ENCODE measurements around the gene CGNL1.

Gene CGNL1

DNA sequence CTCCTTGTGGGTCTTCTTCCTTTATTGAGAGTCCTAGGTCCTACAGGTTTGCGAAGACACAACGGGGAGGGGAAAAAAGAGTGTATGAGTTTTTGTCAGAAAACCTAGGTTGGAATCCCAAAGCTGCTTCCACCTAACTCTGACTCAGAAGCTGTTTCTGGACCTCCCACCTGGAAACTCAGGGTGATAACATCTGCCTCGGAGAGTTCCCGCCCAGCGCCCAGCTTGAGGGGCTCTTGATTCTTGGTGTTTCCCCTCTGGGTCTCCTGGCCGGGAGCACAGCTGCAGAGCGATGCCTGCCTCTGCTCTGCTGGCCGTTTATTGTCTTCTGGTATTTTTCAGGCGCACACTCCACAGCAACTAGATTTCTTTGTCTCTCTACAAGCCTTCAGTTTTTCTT lies 162.5 kb downstream of the CGNL1 start:
- DNase-seq (ENCODE audit: low read depth): no peak
- TF ChIP-seq, protein P1, sequence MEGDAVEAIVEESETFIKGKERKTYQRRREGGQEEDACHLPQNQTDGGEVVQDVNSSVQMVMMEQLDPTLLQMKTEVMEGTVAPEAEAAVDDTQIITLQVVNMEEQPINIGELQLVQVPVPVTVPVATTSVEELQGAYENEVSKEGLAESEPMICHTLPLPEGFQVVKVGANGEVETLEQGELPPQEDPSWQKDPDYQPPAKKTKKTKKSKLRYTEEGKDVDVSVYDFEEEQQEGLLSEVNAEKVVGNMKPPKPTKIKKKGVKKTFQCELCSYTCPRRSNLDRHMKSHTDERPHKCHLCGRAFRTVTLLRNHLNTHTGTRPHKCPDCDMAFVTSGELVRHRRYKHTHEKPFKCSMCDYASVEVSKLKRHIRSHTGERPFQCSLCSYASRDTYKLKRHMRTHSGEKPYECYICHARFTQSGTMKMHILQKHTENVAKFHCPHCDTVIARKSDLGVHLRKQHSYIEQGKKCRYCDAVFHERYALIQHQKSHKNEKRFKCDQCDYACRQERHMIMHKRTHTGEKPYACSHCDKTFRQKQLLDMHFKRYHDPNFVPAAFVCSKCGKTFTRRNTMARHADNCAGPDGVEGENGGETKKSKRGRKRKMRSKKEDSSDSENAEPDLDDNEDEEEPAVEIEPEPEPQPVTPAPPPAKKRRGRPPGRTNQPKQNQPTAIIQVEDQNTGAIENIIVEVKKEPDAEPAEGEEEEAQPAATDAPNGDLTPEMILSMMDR (conservative IDR thresholded peaks at IDR 0.05; ENCODE audit: low read depth, low read length): no peak
- H3K4me3 ChIP-seq (ENCODE audit: low read depth, low read length): no peak overlapping the region

DNA sequence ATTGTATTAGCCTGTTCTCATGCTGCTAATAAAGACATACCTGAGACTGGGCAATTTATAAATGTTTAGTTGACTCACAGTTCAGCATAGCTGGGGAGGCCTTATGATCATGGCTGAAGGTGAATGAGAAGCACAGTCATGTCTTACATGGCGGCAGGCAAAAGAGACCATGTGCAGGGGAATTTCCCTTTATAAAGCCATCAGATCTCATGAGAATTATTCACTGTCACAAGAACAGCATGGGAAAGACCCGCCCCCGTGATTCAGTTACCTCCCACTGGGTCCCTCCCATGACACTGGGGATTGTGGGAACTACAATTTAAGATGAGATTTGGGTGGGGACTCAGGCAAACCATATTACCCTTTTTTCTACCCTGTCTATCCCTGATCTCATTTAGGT lies 163.9 kb downstream of the CGNL1 start:
- TF ChIP-seq, protein P1 (conservative IDR thresholded peaks at IDR 0.05; ENCODE audit: low read depth, low read length): no peak
- no peak overlapping the region for H3K4me3 ChIP-seq (ENCODE audit: low read depth, low read length)
- no peak for DNase-seq (ENCODE audit: low read depth)

DNA sequence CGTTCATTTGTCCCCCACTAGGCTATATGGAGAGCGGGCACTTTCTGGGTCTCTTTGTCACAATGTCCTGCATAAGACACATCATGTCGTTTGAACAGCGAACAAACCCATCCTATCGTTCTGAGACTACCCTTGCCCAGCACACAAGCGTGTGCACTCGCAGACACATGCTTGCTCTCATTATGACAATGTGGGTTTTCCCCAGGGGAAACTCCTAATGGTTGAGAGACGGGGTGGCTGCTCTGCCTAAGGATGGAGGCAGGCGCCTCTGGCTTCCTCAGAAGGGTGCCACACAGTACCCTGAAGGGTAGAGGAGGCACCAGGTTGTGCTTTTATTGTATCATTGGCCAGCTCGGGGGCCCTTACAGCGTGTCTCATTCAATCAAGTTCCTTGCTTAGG lies 164.4 kb downstream of the CGNL1 start:
- no peak overlapping the region for H3K4me3 ChIP-seq (ENCODE audit: low read depth, low read length)
- TF ChIP-seq, protein P1 (conservative IDR thresholded peaks at IDR 0.05; ENCODE audit: low read depth, low read length): no peak
- DNase-seq (ENCODE audit: low read depth): no peak

DNA sequence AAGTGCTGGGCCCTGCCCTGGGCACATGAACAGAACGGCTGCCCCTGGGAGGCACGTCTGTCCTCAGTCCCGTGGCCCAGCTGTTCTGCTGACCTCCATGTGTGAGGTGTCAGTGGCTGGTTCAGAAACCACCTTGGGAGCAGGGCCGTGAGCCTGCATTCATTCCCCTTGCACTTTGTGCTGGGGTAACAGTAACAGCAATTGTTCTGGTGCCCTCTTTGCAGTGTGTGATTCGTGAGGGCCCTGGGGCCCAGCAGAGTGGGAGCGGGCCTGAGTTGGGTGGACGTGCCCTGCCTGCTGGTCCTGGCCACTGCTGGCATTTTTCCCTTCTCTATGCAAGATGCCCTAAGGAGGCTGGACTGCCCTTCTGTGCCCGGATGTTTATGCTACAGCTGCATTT lies 165.0 kb downstream of the CGNL1 start:
- TF ChIP-seq, protein P1 (conservative IDR thresholded peaks at IDR 0.05; ENCODE audit: low read depth, low read length): no peak
- no peak overlapping the region for H3K4me3 ChIP-seq (ENCODE audit: low read depth, low read length)
- no peak for DNase-seq (ENCODE audit: low read depth)

DNA sequence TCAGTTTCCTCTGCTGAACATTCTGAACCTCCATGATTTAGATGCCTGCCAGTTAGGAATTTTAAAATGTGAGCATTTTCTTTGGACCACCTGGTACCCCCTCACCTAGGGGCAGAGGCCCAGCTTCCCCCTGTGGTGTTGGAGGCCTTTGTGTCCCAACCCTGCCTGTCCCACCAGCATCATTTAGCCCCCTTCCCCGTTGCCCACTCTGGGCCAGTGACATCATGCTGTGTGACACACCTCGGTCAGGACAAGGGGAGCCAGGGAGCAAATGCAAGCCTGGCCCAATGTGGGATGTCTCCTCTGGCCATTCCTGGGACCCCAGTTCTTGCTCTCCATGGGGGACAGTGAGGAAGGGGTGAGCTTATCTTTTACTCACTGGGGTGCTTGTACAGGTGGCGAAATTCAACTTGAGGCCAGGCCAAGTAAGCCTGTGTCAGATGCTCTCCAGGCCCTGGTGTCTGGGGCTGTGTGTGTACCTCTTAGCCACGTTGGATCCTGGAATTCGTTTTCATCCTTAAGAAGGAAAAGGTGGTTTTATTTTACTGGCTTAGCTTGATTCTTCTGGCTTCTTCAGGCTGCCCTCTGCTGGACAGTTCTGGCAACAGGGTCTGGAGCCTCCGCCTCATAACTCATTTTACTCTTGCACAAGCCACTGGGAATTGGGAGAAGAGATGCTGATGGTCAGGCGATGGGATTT lies 165.7 kb downstream of the CGNL1 start:
- DNase-seq (ENCODE audit: low read depth): peak; percentile 88
- TF ChIP-seq, protein P1 (conservative IDR thresholded peaks at IDR 0.05; ENCODE audit: low read depth, low read length): peak; percentile 97
- H3K4me3 ChIP-seq (ENCODE audit: low read depth, low read length): no peak overlapping the region

DNA sequence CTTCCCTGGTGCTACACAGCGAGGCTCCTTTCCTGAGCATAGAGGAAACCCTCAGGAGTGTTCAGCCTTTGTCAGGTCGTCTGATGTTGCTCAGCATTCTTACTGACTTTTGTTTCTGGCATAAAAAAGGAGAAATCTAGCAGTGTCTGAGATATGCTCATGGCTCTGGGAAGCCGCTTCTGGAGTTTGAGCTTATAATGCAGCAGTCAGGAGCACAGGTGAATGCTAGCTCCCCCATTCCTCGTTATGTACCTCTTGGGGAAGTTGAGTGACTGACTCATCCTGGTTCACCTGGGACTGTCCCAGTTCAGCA lies 166.2 kb downstream of the CGNL1 start:
- no peak overlapping the region for H3K4me3 ChIP-seq (ENCODE audit: low read depth, low read length)
- TF ChIP-seq, protein P1 (conservative IDR thresholded peaks at IDR 0.05; ENCODE audit: low read depth, low read length): no peak
- DNase-seq (ENCODE audit: low read depth): no peak

DNA sequence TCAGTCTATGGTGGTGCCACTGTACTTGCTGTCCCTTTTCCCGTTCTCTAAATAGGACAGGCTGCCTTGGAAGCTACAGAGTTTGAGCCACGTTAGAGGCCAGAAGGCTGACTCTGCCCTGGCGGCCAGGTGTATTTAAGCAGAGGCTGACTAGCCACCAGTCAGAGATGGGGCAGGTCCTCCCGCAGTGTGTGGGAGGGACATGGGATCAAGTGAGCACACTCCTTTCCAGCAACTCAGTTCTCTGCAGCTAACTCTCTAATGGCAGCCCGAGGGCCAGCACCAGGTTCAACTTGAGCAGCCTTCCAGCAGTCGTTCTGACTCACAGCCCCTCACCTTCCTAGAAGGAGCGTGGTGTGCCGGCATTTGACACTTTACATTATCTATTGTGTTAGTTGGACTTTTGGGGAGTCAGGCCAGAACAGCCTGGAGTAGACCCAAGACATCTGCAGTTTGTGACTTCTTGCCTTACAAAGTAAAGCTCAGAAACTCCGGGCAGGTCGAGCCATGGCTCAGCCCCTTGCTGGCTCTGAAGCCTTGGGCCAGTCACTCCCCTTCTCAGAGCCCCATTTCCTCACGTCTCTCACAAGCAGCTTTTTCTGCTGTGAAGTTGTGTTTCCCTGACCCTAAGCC lies 168.7 kb downstream of the CGNL1 start:
- no peak overlapping the region for H3K4me3 ChIP-seq (ENCODE audit: low read depth, low read length)
- no peak for DNase-seq (ENCODE audit: low read depth)
- TF ChIP-seq, protein P1 (conservative IDR thresholded peaks at IDR 0.05; ENCODE audit: low read depth, low read length): no peak
